Thyroid gland (tissue), 4 donors: ENCODE measurements around the gene RIC8B.

Source experiments
- CTCF ChIP-seq, 6 experiments: fragments of 200-600 bp in 3 of 6; fragments of 450-650 bp in 3 of 6; sonication (generic) in 3 of 6; IDR thresholded peaks; one replicate each; pipeline ENCODE4 v1.5.1; 2016 to 2019; ENCODE audit warnings: antibody characterized with exemption in 6 of 6, mild to moderate bottlenecking in 2 of 6, inconsistent platforms in 1 of 6, moderate library complexity in 1 of 6
- POLR2A ChIP-seq, 2 donors: fragments of 450-650 bp; IDR thresholded peaks; one replicate each; pipeline ENCODE4 v1.6.1; 2017; ENCODE audit warnings: antibody characterized with exemption in 2 of 2, mild to moderate bottlenecking in 2 of 2, moderate library complexity in 1 of 2

- TF ChIP-seq CTCF (IDR thresholded peaks at IDR 0.05): no peak
- TF ChIP-seq POLR2A (IDR thresholded peaks at IDR 0.05): no peak
Measured at GRCh38 chr12:106819991-106820390, 45.5 kb downstream of the RIC8B start.
